NCI-H82 treated with DMSO at 0.1 percent for 48 hours (cell line): ENCODE measurements around the gene BCAS3.

Experiments used
- DNase-seq: peaks from one replicate; lab custom pipeline; 2025; ENCODE audit not compliant: unreplicated experiment; lab: John Stamatoyannopoulos, UW

BCAS3 gene

DNA sequence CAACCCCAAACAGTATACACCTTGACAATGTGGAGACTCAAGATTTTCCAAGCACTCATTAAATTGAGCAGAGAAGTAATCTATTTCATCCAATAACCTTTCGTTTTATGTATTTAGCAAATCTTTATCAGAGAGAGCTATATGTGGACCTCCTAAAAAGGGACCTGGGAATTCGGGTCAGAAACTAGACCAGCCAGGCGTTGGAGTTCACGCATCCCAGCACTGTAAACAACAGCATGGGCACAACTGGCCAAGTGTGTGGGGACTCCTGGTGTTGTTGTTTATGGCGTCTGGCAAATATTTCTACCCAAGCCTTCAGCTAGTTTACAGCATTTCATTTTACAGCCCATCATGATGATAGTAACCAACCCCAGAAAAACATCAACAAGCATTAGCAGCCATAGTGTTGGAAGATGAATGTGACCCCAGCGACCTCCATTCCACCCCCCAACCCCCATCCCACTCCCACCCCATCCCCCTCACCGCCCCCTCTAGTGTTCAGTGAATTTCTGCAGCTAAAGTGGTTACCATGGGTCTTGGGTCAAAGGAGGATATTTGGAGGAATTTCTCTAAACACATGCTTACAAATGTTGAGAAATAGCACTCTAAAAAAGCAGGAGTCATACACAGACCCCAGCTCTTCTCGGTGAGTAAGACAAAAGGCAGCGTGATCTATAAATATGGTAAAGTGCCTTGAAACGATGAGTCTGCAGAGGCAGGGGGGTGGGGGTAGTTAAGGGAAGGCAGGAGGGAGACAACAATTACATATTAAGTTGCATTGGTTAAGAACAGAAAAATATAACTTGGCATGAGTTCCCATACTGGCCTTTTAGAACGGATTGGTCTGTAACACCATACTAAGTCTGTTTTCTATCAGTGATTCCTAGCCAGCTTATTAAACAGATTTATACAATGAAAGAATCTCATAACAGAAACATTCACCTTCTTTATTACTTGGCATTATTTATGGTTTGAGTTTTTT, 630.5 kb downstream of the BCAS3 start:
- no peak for DNase-seq

DNA sequence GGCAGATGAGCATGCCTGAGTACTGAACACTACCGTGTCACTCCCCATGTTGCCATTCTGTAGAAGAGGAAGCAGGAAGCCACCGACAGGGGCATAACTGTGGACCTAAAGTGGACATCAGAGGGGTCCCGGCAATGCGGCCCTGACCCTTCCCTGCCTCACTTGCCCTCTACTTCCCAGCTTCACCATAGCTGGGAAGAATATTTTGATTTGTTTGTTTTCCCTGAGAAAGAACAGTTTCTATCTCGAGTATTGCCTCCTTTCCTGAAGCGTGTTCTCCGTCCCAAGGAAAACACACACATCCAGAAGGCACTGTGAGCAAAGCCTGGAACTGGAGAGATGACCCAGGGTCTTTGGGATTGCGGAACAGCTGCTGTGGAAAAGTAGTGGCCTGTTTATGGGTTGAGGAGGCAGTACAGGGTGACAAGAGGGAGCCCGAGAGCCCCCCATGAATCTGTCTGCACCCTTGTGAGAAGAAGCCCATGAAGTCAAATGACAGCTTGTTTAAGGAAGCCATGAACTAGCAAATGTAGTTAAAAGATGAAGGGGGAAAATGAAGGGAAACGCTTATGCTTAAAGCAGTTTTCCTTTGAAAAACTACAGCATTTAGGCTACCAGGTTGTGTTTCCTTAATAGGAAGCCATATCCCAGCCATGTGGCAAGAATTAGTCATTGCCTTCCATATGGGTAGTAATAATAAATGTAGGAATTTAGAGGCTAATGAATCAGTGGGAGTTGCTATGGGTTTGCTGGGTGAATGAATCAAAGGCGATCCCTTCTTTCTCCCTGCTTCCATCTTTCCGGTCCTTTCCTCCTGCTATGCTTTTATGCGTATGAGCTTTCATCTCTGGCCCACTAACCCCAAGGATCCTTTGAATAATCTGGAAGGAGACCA, 632.0 kb downstream of the BCAS3 start:
- no peak for DNase-seq

DNA sequence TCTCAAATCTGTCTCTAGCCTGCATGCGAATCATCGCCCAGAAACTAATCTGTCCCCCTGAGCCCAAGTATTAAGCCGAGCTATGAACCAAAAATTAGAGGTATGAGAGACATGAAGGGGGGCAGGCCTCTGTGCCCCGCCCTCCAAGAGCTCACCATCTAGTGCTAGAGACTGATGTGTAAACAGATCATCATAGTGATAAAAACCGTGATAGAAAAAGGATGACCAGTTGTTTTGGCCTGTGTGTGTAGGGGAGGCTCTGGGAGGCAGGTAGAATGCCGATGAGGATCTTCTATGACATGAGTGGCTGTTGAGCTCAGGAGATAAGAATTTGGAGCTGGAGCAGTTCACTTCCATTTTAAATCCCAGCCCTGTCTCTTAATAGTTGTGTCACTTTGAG, 632.9 kb downstream of the BCAS3 start:
- no peak for DNase-seq

DNA sequence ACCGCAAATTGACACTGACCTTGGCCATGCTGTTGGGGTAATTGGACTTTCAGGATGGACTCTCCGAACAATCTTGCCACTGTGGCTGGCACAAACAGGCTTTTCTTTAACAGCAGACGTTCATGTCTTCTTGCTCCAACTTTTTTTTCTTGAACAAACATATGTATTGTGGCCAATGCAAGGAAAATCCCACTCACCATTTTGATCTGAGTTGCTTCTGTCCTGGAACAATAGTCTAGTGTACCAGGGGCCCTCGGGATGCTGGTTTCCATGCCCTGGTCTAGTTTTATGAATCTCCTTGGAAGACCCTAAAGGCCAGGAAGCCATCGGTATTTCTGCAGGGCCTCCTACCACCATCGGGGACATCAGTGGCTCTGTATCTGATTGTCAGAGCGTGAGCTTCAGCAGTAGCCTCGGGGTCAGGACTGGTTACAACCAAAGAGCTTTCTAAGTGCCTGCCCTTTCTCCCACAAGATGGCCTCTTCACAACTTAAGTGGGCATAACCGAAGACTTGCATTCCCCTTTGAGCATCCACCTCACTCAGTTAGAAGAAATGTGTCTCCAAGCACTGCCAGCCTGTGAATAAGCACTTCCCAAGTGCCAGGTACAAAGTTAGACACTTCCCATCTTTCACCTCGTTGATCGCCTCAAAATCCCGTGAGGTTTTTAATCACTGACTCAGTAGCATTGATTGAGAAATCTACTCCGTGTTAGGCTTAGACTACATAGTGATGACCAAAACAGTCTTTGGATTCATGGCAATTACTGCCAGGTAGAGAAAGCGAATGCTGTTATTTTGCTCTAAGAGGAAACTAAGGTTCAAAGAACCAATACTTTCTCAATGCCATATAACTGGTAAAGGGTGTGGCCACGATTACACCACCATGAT, 635.0 kb downstream of the BCAS3 start:
- DNase-seq: no peak

DNA sequence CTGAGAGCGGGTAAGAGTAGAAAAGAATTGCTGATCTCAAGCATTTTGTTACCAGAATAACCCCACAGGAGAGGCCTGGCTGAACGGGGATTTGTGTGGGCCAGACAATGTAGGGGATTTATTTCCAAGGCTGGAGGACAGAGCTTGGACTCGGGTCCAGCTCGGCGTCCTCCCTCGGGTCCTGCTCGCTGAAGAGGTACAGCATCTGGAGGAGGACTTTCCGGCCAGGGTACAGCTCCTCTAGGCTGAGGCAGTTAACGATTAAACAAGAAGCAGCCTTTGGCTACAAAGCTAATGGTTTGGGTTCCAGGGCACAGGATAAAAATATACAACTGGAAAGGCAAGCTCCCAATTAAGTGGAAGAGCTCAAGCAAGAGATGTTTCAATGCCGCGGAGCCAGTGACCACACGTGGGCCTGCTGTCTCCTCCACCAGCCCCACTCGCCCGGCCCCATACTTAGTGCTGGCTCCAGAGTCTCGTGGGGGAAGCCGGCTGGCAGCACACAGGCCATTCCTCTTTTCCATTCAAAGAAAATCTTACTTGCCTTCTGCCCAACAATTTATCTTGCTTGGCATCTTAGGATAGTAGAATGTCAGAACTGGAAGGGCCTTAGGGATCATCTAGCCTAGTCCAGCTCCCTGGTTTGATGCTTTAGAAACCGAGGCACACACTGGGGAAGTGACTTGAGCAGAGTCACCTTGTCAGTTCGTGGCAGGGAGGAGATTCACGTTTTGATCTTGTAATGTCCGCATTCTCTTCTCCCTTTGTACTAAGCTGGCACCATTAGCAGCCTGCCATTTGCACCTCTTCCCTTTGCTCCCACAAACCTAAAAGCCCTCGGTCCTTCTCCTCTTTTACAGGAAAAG, 636.0 kb downstream of the BCAS3 start:
- no peak for DNase-seq

DNA sequence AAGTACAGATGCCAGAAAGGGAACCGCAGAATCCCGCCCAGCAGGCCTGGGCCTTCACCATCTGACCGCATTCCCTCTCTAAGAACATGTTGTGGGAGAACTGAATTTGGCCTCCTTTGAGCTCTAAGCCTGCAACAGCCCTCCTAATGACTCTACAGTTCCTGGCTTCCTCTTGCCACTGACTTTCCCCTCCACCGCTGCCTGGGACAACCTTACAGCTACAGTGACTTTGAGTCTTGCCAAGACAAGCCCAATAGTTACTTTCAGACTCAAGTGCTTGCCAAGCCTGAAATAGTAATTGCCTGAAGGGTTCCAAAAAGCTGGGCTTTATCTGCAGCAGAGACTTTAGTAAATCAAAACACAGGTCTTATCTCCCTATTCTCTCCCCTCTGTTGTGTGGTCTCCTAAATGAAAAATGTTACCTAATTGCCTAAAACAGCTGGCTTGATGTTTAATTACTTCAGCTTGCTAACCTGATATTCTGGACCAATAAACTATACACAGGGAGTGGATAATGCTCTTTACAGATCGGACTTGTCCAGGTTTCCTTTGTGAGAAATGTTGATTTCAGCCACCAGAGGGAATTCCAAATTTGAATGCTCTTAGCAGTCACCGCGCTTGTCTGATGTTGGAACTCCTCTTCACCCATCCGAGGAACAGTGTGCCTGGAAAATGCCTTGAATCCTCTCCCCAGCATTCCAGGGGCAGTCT, 636.9 kb downstream of the BCAS3 start:
- no peak for DNase-seq

DNA sequence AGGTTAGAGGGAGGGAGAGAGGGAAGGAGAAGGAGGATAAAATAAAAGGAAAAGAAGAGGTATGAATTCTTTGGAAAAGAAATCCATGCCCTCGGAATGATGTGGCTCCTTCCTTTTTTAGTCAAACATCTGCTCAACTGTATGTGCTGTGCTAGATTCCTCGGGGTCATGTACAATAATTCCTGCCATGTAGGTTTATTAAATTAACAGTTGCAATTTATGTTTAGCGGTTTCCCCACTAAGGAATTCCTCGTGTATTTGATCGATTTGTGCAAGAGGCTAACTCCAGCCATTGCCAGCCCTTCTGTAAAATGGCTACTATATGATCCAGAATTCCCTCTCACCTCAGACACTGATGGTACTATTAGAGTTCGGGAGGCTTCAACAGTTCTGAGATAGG, 639.0 kb downstream of the BCAS3 start:
- DNase-seq: no peak

DNA sequence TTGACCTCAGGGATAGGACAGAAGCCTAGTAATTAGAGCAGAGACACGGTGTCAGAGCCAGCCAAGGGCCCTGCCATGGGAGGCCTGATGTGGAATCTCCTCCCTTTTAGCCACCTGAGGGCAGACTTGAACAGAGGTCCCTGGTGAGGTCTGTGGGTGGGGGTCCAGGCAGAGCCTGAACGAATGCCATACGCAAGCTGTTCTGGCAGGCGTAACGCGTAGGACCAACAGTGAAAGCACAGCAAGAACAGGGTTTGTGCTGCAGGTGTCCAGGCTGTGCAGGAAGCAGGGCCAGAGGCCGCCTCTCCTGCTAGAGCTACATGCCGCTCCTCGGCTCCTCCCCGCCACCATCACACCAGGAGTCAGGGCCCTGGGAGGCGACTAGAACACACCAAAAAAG, 640.1 kb downstream of the BCAS3 start:
- DNase-seq: no peak

DNA sequence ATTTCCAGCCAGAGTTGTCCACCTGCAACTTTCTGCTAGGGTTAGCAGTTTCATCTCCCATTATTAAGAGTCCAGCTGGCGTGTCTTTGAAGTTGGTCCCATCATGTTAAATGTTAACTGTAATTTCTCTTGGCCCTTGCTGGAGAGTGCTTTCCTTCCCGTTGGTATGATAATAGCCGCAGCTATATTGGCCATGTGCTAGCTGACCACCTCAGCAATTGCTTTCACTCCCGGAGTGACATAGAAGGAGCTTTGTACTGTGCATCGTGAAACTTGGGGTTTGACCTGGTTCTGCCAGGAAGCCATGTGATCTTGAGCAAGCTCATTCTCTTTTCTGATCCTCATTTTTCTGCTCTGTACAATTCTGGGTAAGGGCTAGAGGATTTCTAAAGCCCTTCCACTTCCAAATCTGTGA, 641.0 kb downstream of the BCAS3 start:
- DNase-seq: no peak

DNA sequence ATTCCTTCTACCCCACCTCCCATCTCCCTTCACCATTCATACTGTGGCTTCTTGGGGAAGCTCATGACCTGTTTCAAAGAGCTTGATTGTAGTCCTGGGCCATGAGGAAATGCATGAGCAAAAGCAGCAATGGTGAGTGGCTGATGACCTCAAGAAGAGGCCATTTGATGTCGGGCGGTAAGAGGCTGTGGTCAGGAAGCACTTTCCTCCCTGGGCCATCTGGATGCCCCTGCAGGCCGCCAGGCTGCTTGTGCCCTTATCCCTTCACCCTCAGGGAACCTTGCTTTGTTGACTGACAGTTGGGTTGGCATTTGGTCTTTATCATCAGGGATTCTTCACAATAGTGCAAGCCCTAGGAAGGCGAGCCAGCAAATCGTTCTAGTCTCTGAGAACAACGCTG, 643.7 kb downstream of the BCAS3 start:
- no peak for DNase-seq

DNA sequence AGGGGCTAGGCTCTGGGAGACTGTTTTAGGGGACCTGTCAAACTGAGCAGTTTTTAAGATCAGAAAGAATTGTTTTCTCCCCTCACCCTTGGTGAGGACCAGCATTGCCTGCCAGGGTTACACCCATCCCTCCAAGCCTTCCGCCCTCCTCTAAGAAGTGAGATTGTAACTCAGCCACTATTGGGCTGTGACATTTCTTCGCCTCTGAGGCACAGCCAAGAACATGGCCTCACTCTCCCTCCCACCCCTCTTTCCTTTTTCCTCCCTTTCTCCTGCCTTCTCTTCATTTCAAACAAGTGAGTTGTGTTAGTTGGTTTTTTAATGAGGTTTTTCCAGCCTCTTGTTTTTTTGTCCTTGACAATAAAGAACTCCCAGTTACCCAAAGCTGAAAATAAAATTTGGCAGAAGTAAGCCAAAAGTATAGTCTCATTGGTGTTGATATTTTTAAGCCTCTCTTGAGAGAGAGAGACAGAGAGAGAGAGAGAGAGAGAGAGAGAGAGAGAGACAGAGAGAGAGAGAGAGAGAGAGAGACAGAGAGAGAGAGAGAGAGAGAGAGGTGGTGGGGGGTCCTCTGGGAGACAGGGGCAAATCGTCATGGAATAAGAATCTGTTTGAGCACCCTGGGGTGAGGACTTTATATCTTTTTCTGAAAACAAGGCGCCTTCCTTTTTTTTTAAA, 644.8 kb downstream of the BCAS3 start:
- no peak for DNase-seq

DNA sequence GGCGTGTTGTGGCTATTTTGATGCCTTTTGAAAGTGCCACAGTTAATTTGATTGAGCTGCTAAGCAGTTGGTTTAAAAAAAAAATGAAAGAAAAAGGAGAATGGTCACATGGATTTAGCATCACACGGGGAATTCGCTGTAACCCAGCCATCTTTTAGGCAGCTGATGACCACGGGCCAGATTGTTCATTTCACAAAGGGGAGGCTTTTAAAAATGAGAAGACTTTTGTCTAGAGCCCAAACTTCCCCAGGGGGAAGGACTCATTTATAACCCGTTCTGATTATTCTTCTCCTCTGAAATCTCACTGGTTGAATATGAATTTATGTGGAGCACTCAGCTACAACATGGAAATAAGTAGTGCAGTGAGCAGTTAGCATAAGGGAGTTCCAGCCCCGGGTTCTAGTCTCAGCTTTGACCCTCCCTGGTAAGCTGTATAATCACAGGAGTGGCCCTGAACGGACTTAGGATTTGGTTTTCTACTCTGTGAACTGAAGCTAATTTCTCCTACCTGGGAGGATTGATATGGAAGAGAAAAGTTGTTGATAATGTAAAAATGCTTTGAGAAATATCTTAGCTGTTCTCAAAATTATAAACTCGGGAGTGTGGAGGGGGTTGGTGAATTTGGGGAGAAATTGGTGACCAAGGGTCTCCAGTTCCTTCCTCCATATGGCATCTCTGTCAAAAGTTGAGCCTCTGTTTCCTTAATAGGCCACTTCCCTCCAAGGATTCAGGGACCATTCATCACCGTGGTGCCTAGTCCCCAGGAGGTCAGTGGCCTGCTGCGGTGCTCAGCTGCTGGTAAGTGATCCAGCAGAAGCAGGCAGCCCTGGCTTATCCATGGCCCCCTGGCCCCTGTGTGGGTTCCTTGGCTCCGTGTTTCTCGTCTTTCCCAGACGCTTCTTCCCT, 645.6 kb downstream of the BCAS3 start:
- DNase-seq: no peak

DNA sequence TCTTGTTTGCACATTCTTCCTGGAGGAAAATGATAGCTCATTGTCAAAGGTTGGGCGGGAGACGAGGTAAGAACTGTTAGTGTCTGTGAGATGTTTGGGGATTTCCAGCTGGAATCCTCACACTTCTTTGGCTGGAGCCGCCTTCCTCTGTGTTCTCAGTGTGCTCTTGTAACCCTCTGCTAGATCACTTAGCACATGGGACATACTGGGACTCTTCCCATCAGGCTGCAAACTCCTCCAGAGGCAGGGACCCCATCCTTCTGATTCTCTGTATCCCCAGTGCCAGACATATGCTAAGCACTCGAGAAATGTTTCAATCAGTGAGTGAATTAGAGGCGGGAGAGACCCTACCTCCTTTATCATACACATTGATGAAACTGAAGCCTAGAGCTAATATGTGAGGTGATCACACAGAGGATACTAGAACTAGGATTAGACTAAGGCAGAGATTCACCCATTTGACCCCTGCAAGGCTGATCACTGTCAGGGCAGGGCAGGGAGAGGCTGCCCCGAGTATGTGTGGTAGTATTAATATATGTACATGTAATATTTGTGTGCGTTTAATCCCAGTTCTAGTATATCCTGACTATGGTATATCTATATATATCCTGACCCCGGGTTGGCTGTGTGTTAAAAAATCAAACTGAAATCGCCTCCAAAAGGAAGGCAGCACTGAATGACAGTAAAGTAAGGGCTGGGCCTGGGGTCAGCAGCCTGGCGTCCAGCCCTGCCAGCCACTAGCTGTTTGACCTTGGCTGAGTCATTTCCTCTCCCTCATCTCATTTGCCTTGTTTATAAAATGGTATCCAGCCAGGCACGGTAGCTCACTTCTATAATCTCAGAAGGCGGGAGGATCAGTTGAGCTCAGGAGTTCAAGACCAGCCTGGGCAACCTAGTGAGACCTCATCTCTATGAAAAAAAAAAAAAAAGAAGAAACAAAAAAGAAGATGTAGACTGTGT, 646.5 kb downstream of the BCAS3 start:
- DNase-seq: no peak

DNA sequence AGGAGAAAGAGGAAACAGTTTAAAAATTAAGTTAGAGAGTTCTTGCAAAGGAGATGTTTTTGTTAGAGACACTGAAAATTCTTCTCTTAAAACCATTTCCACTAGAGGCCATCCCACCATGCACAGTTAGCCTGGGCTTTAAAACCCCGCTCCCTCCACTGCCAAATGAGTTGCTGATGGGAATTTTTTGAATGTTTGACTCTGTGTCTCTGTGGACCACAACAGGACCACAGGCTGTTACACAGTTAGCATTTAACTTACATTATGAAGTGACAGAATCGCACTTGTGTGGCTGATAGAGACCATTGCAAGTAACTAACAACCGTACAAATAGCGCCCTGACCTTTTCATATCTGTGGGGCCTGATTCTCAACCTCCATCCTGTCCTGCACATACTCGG, 647.3 kb downstream of the BCAS3 start:
- DNase-seq: no peak

DNA sequence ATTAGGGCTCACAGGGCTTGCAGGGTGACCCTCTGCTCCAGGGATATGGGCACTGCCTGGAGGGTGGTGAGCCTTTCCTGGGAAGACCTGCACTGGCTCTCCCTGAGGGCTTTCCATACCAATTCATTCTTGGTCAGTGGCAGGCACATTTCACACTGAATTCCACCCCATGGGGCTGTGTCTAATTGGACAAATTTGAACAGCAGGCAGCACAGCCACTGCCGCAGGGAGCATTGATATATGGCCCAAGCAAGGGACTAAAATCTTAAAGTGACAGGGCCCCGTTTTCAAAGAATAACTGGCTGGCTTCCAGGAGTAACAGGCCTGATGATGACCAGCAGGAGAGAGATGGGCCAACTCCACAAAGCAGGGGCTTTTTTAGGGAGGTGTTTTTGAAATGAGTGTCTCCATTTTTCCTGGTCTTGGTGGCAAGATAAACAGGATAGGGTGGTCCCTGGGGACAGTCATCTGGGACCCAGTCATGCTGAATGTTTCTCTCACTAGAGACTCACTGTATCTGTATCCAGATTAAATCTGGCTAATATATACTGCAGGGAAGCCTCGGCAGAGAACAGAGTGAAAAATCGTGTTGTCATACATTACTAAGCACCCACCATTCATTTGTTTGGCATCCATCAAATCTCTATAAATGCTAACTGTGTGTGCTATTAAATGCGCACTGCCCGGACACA, 647.9 kb downstream of the BCAS3 start:
- no peak for DNase-seq

DNA sequence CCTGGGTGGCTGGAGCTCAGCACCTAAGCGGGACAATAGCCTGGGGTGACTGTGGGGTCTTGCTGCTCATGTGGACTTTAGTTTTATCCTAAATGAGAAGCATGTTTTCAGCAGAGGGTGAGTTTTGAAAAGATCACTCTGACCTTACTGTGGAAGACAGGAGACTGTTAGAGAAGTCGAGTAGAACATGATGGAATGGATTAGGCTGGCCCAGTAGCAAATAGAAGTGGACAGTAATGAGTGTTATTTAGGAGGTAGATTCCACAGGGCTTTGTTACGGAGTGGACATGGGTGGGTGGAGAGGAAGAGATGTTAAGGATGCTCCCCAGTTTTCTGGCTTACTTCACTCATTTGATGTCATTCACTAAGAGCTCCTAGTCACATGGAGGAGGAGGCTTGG, 648.7 kb downstream of the BCAS3 start:
- DNase-seq: no peak
